SU-DHL-6 (cell line): ENCODE measurements around the gene RAB3GAP2.

Experiments
- H2AFZ ChIP-seq: fragments of 200-600 bp; sonication (generic); 2 replicates; pipeline ENCODE4 v1.6.1; 2014; ENCODE audit warnings: low read depth, mild to moderate bottlenecking, moderate library complexity, mixed read lengths, antibody characterized with exemption, low read length; ENCODE audit not compliant: severe bottlenecking
- H3F3A ChIP-seq: fragments of 200-600 bp; shearing (Covaris generic); 2 replicates; pipeline ENCODE4 v1.6.0; 2016; ENCODE audit warnings: antibody characterized with exemption, mild to moderate bottlenecking; ENCODE audit not compliant: insufficient read depth
- H3K27ac ChIP-seq: fragments of 200-600 bp; sonication (generic); 2 replicates; pipeline ENCODE4 v1.5.1; 2016; ENCODE audit warnings: low read depth, mild to moderate bottlenecking, low read length, moderate library complexity, mixed read lengths
- H3K27me3 ChIP-seq: fragments of 200-600 bp; sonication (generic), shearing (Covaris generic); 2 replicates; pipeline ENCODE4 v1.6.0; 2014; ENCODE audit warnings: mild to moderate bottlenecking, low read length
- H3K36me3 ChIP-seq: fragments of 200-600 bp; sonication (generic); 2 replicates; pipeline ENCODE4 v1.6.1; 2014; ENCODE audit warnings: mild to moderate bottlenecking, low read length, mixed read lengths
- H3K4me2 ChIP-seq: fragments of 300-600, 200-600 bp; shearing (Covaris generic), sonication (generic); 2 replicates; pipeline ENCODE4 v1.6.0; 2014; ENCODE audit warnings: low read length, low read depth, mild to moderate bottlenecking; ENCODE audit not compliant: poor library complexity, severe bottlenecking
- H3K4me3 ChIP-seq: fragments of 200-600 bp; sonication (generic); 2 replicates; pipeline ENCODE4 v1.5.1; 2014; ENCODE audit warnings: antibody characterized with exemption, low read length, mild to moderate bottlenecking, mixed read lengths; ENCODE audit not compliant: insufficient read depth, poor library complexity, severe bottlenecking
- H3K79me2 ChIP-seq: fragments of 200-600 bp; sonication (generic); 2 replicates; pipeline ENCODE4 v1.6.1; 2014; ENCODE audit warnings: mild to moderate bottlenecking, low read length, moderate library complexity; ENCODE audit not compliant: insufficient read depth
- H3K9ac ChIP-seq: fragments of 200-600 bp; sonication (generic); 2 replicates; pipeline ENCODE4 v1.7.0; 2014; ENCODE audit warnings: mild to moderate bottlenecking, low read length
- H3K9me2 ChIP-seq: fragments of 200-600 bp; sonication (generic); replicated peaks from 2 replicates; pipeline ENCODE4 v1.6.1; 2014; ENCODE audit warnings: low read length; ENCODE audit not compliant: insufficient read depth
- H3K9me3 ChIP-seq: fragments of 200-600 bp; sonication (generic); 2 replicates; pipeline ENCODE4 v1.6.1; 2014; ENCODE audit warnings: low read length, mixed read lengths; ENCODE audit not compliant: insufficient read depth
- H4K20me1 ChIP-seq: fragments of 200-600 bp; sonication (generic); 2 replicates; pipeline ENCODE4 v1.6.1; 2014; ENCODE audit warnings: low read depth, mild to moderate bottlenecking, antibody characterized with exemption, low read length, moderate library complexity, mixed read lengths
- CTCF ChIP-seq: fragments of 200-600 bp; sonication (generic); IDR thresholded peaks from one replicate; pipeline ENCODE4 v1.5.1; 2017; ENCODE audit warnings: antibody characterized with exemption, mild to moderate bottlenecking, low read length, moderate library complexity; ENCODE audit not compliant: insufficient read depth, poor library complexity, severe bottlenecking
- EZH2phosphoT487 ChIP-seq: fragments of 200-600 bp; sonication (generic), shearing (Covaris generic); conservative IDR thresholded peaks from 2 replicates; pipeline ENCODE4 v1.6.1; 2018; ENCODE audit warnings: mild to moderate bottlenecking, antibody characterized with exemption, low read length, moderate library complexity, mixed read lengths

RAB3GAP2 gene

GRCh38 chr1:220224611-220225124 lies 47.6 kb downstream of the RAB3GAP2 start:
- peaks cover 38% of the 10 kb centered on the region for H3F3A ChIP-seq
- no peaks in the 10 kb centered on the region for H3K9me3 ChIP-seq
- H3K9ac ChIP-seq, result no peak overlapping the region
- TF ChIP-seq EZH2phosphoT487 (no peak), CTCF (no peak)
- no peaks in the 10 kb centered on the region for H3K9me2 ChIP-seq
- peaks cover 5% of the 10 kb centered on the region; the same call in 1 of the 2 replicates for H3K36me3 ChIP-seq
- no peak overlapping the region for H2AFZ ChIP-seq
- H3K4me2 ChIP-seq, result peak overlapping the region; percentile 1
- no peaks in the 10 kb centered on the region for H3K27me3 ChIP-seq
- H3K4me3 ChIP-seq, result no peak overlapping the region
- H4K20me1 ChIP-seq, result no peaks in the 10 kb centered on the region
- peak overlapping the region; percentile 94; the same call in 1 of the 2 replicates for H3K27ac ChIP-seq
- peaks cover 69% of the 10 kb centered on the region for H3K79me2 ChIP-seq

- H3K9me3 ChIP-seq, result no peaks in the 10 kb centered on the region
- peaks cover 74% of the 10 kb centered on the region for H3K79me2 ChIP-seq
- H3K9ac ChIP-seq, result no peak overlapping the region
- H3K27ac ChIP-seq, result peak overlapping the region; percentile 94
- H3F3A ChIP-seq, result peaks cover 42% of the 10 kb centered on the region
- peak overlapping the region; percentile 75 for H3K4me2 ChIP-seq
- peaks cover 3% of the 10 kb centered on the region; the same call in 1 of the 2 replicates for H3K36me3 ChIP-seq
- H3K9me2 ChIP-seq, result no peaks in the 10 kb centered on the region
- no peaks in the 10 kb centered on the region for H4K20me1 ChIP-seq
- H3K4me3 ChIP-seq, result no peak overlapping the region
- no peaks in the 10 kb centered on the region for H3K27me3 ChIP-seq
- no peak overlapping the region for H2AFZ ChIP-seq
- no peak for TF ChIP-seq CTCF
- TF ChIP-seq EZH2phosphoT487, result no peak
Observed at GRCh38 chr1:220224033-220224432, 48.2 kb downstream of the RAB3GAP2 start.

GRCh38 chr1:220222939-220223338 lies 49.3 kb downstream of the RAB3GAP2 start:
- no peaks in the 10 kb centered on the region for H3K9me2 ChIP-seq
- no peak overlapping the region for H2AFZ ChIP-seq
- H3K9ac ChIP-seq, result peak overlapping the region; percentile 39
- peak overlapping the region; percentile 94 for H3K27ac ChIP-seq
- TF ChIP-seq EZH2phosphoT487 (no peak), CTCF (no peak)
- peaks cover 73% of the 10 kb centered on the region for H3K79me2 ChIP-seq
- H3K4me2 ChIP-seq, result peak overlapping the region; percentile 75
- H3K36me3 ChIP-seq, result no peaks in the 10 kb centered on the region
- H4K20me1 ChIP-seq, result no peaks in the 10 kb centered on the region
- H3F3A ChIP-seq, result peaks cover 49% of the 10 kb centered on the region
- no peaks in the 10 kb centered on the region for H3K27me3 ChIP-seq
- no peaks in the 10 kb centered on the region for H3K9me3 ChIP-seq
- H3K4me3 ChIP-seq, result no peak overlapping the region
